MM.1S (cell line): ENCODE data around the gene FZD7.

Source experiments
- DNase-seq: peaks from one replicate; pipeline ENCODE4 v3.0.0-alpha.2; 2015
- H2AFZ ChIP-seq: fragments of 300-600 bp; sonication (generic); 2 replicates; pipeline ENCODE4 v1.6.0; 2016; ENCODE audit warnings: antibody characterized with exemption, low read length
- H3F3A ChIP-seq: fragments of 300-600 bp; sonication (generic); 2 replicates; pipeline ENCODE4 v1.6.1; 2016; ENCODE audit warnings: mild to moderate bottlenecking, antibody characterized with exemption, low read length, moderate library complexity, mixed read lengths; ENCODE audit not compliant: insufficient read depth
- H3K27ac ChIP-seq: fragments of 300-600 bp; sonication (generic); 2 replicates; pipeline ENCODE4 v1.5.1; 2016; ENCODE audit warnings: mild to moderate bottlenecking, low read length
- H3K27me3 ChIP-seq: fragments of 300-600 bp; sonication (generic); replicated peaks from 2 replicates; pipeline ENCODE4 v1.6.0; 2016; ENCODE audit warnings: low read length; ENCODE audit not compliant: insufficient read depth
- H3K36me3 ChIP-seq: fragments of 300-600 bp; sonication (generic); replicated peaks from 2 replicates; pipeline ENCODE4 v1.6.1; 2016; ENCODE audit warnings: mild to moderate bottlenecking, low read length, mixed read lengths; ENCODE audit not compliant: insufficient read depth
- H3K4me1 ChIP-seq: fragments of 300-600 bp; sonication (generic); 2 replicates; pipeline ENCODE4 v1.6.1; 2016; ENCODE audit warnings: low read length, mixed read lengths
- H3K4me2 ChIP-seq: fragments of 300-600 bp; sonication (generic); 2 replicates; pipeline ENCODE4 v1.6.0; 2016; ENCODE audit warnings: low read depth, low read length
- H3K4me3 ChIP-seq: fragments of 300-600 bp; sonication (generic); 2 replicates; pipeline ENCODE4 v1.5.1; 2016; ENCODE audit warnings: low read length, mixed read lengths
- H3K79me2 ChIP-seq: fragments of 300-600 bp; sonication (generic); 2 replicates; pipeline ENCODE4 v1.6.1; 2016; ENCODE audit warnings: mixed run types, low read length, mixed read lengths
- H3K9ac ChIP-seq: fragments of 300-600 bp; sonication (generic); 2 replicates; pipeline ENCODE4 v1.6.1; 2016; ENCODE audit warnings: low read length, mixed read lengths
- H3K9me2 ChIP-seq: fragments of 300-600 bp; sonication (generic); replicated peaks from 2 replicates; pipeline ENCODE4 v1.6.1; 2016; ENCODE audit warnings: mild to moderate bottlenecking, low read length, mixed read lengths; ENCODE audit not compliant: insufficient read depth
- H3K9me3 ChIP-seq: fragments of 300-600 bp; sonication (generic); replicated peaks from 2 replicates; pipeline ENCODE4 v1.6.1; 2016; ENCODE audit warnings: mild to moderate bottlenecking, low read length, mixed read lengths; ENCODE audit not compliant: insufficient read depth
- H4K20me1 ChIP-seq: fragments of 300-600 bp; sonication (generic); 2 replicates; pipeline ENCODE4 v1.6.1; 2016; ENCODE audit warnings: mild to moderate bottlenecking, low read length, moderate library complexity, mixed read lengths; ENCODE audit not compliant: insufficient read depth
- CTCF ChIP-seq: fragments of 300-600 bp; sonication (generic); IDR thresholded peaks from 2 replicates; pipeline ENCODE4 v1.5.1; 2016; ENCODE audit warnings: antibody characterized with exemption, low read length, mixed read lengths
- EZH2 ChIP-seq: fragments of 300-600 bp; sonication (generic); optimal IDR thresholded peaks from 2 replicates; pipeline ENCODE3; 2017; ENCODE audit warnings: low read depth, mild to moderate bottlenecking, antibody characterized with exemption, low read length, mixed read lengths
- EZH2phosphoT487 ChIP-seq: fragments of 300-600 bp; sonication (generic); IDR thresholded peaks from 2 replicates; pipeline ENCODE4 v1.6.1; 2018; ENCODE audit warnings: antibody characterized with exemption, low read length

FZD7 gene

GRCh38 chr2:202033317-202034248 lies at the start of gene FZD7:
TSS of gene FZD7 (plus strand) at chr2:202033855. CDS start at chr2:202034648, 793 bp downstream.
- TF ChIP-seq EZH2phosphoT487 (no peak), CTCF (peak; percentile 40), EZH2 (no peak)
- peak within 1 kb of the TSS; percentile 81 for H3K4me3 ChIP-seq
- H2AFZ ChIP-seq: peak within 1 kb of the TSS; percentile 79
- H4K20me1 ChIP-seq: no peaks in the 10 kb centered on the region
- no peaks in the 10 kb centered on the region for H3K9me3 ChIP-seq
- H3K4me2 ChIP-seq: peak within 1 kb of the TSS; percentile 98
- H3K27me3 ChIP-seq: no peaks in the 10 kb centered on the region
- H3K9ac ChIP-seq: peak within 1 kb of the TSS; percentile 43; the same call in 1 of the 2 replicates
- H3K4me1 ChIP-seq: peaks cover 3% of the 10 kb centered on the region; the same call in 1 of the 2 replicates
- H3K27ac ChIP-seq: peak within 1 kb of the TSS; percentile 54
- peaks cover 4% of the 10 kb centered on the region; the same call in 1 of the 2 replicates for H3K79me2 ChIP-seq
- no peaks in the 10 kb centered on the region for H3K36me3 ChIP-seq
- peak; percentile 91 for DNase-seq
- no peaks in the 10 kb centered on the region for H3K9me2 ChIP-seq
- H3F3A ChIP-seq: 0 out of 2 replicates have a peak, but pooled peaks cover 2% of the 10 kb centered on the region

- TF ChIP-seq EZH2 (no peak), EZH2phosphoT487 (no peak), CTCF (no peak)
- no peak overlapping the region for H3K4me2 ChIP-seq
These were observed 49.3 kb upstream of the FZD7 start for GRCh38 chr2:201984333-201984732.

GRCh38 chr2:201984800-201985525 lies 48.7 kb upstream of the FZD7 start:
- Histone ChIP-seq H3K9ac (no peak overlapping the region), H3K4me2 (no peak overlapping the region), H2AFZ (no peak overlapping the region), H3K4me1 (peaks cover 13% of the 10 kb centered on the region), H3K79me2 (no peaks in the 10 kb centered on the region), H3F3A (peaks cover 14% of the 10 kb centered on the region), H3K27ac (no peak overlapping the region), H3K36me3 (no peaks in the 10 kb centered on the region), H3K4me3 (no peak overlapping the region), H4K20me1 (no peaks in the 10 kb centered on the region), H3K9me3 (no peaks in the 10 kb centered on the region), H3K27me3 (no peaks in the 10 kb centered on the region), H3K9me2 (no peaks in the 10 kb centered on the region)
- TF ChIP-seq EZH2 (no peak), EZH2phosphoT487 (no peak), CTCF (no peak)
- no peak for DNase-seq

More at GRCh38 chr2:201984333-201984732, 49.3 kb upstream of the FZD7 start:
- DNase-seq: no peak
- H4K20me1 ChIP-seq: no peaks in the 10 kb centered on the region
- H3F3A ChIP-seq: peaks cover 16% of the 10 kb centered on the region
- no peak overlapping the region for H3K27ac ChIP-seq
- no peaks in the 10 kb centered on the region for H3K36me3 ChIP-seq
- no peak overlapping the region for H3K4me3 ChIP-seq
- no peaks in the 10 kb centered on the region for H3K9me3 ChIP-seq
- no peaks in the 10 kb centered on the region for H3K9me2 ChIP-seq
- H3K9ac ChIP-seq: no peak overlapping the region
- H3K79me2 ChIP-seq: no peaks in the 10 kb centered on the region
- no peaks in the 10 kb centered on the region for H3K27me3 ChIP-seq
- no peak overlapping the region for H2AFZ ChIP-seq
- peaks cover 16% of the 10 kb centered on the region for H3K4me1 ChIP-seq
